Non-pigmented ciliary epithelial cell (primary cell): Measurements from ENCODE around the gene MIPEP.
"Not testable (repeated sequence)": the region's sequence is repeated elsewhere in the genome, so short reads cannot be mapped to it uniquely, and the experiment has no call there.

ENCODE experiments used
- DNase-seq: peaks from one replicate; pipeline ENCODE4 v3.0.0-alpha.2; 2010; ENCODE audit warnings: low read depth

The MIPEP gene

GRCh38 chr13:23888658-23889614 lies at the start of gene MIPEP:
TSS of gene MIPEP (minus strand) at chr13:23889400. CDS start at chr13:23889320, 80 bp downstream.
- DNase-seq = peak; percentile 82

GRCh38 chr13:23934520-23934919 lies 45.3 kb upstream of the MIPEP start:
- peak; percentile 40 for DNase-seq

- peak; percentile 80 for DNase-seq
These were observed 39.8 kb upstream of the MIPEP start for GRCh38 chr13:23928985-23929384.

- DNase-seq = no peak
These were observed 33.8 kb upstream of the MIPEP start for GRCh38 chr13:23923031-23923430.

- DNase-seq = no peak
These were observed 33.1 kb upstream of the MIPEP start for GRCh38 chr13:23922005-23922932.

- DNase-seq = no peak
These were observed 32.3 kb upstream of the MIPEP start for GRCh38 chr13:23921451-23921888.

GRCh38 chr13:23919006-23919405 lies 29.8 kb upstream of the MIPEP start:
- no peak for DNase-seq

- no peak for DNase-seq
These were observed 29.0 kb upstream of the MIPEP start for GRCh38 chr13:23918208-23918607.

- DNase-seq = no peak
These were observed 26.1 kb upstream of the MIPEP start for GRCh38 chr13:23915308-23915707.

GRCh38 chr13:23912469-23912868 lies 23.3 kb upstream of the MIPEP start:
- DNase-seq = no peak

- DNase-seq = no peak
These were observed 20.4 kb upstream of the MIPEP start for GRCh38 chr13:23909606-23910005.

- no peak for DNase-seq
These were observed 16.6 kb upstream of the MIPEP start for GRCh38 chr13:23905766-23906165.

- DNase-seq = no peak
These were observed 14.7 kb upstream of the MIPEP start for GRCh38 chr13:23903906-23904280.

GRCh38 chr13:23902975-23903905 lies 14.0 kb upstream of the MIPEP start:
- no peak for DNase-seq

GRCh38 chr13:23901365-23901764 lies 12.2 kb upstream of the MIPEP start:
- no peak for DNase-seq

GRCh38 chr13:23899555-23899954 lies 10.4 kb upstream of the MIPEP start:
- no peak for DNase-seq

GRCh38 chr13:23898101-23898500 lies 8.9 kb upstream of the MIPEP start:
- DNase-seq = peak; percentile 67

GRCh38 chr13:23897452-23897919 lies 8.3 kb upstream of the MIPEP start, which contains the start of gene C1QTNF9B:
TSS of gene C1QTNF9B (minus strand) at chr13:23897502.
- DNase-seq = not testable (repeated sequence)

- not testable (repeated sequence) for DNase-seq
These were observed 5.5 kb upstream of the MIPEP start for GRCh38 chr13:23894746-23895145.

GRCh38 chr13:23893791-23894190 lies 4.6 kb upstream of the MIPEP start:
- DNase-seq = not testable (repeated sequence)
